ENCODE data around the gene SLC25A31.
A peak's percentile ranks its signal among the peaks of the same experiment; 100 is the strongest.

The SLC25A31 gene

GRCh38 chr4:127730142-127730913 lies at the start of gene SLC25A31:
Gene SLC25A31, plus strand, starts transcription at chr4:127730400. Its CDS starts 146 bp downstream, at chr4:127730546.
- no peak for DNase-seq (ENCODE audit: extremely low read depth, low read depth)
- no peak within 1 kb of the TSS for H3K4me3 ChIP-seq (replicated peaks; ENCODE audit: low read depth, low read length)
- no peak for TF ChIP-seq CTCF (IDR thresholded peaks at IDR 0.05; ENCODE audit: low read depth, low read length, missing control alignments)

- no peak for DNase-seq (ENCODE audit: extremely low read depth, low read depth)
Measured at GRCh38 chr4:127685292-127685691, 44.9 kb upstream of the SLC25A31 start.

GRCh38 chr4:127686658-127687057 lies 43.5 kb upstream of the SLC25A31 start:
- H3K4me3 ChIP-seq (replicated peaks; ENCODE audit: low read depth, low read length) = no peak overlapping the region
- no peak for DNase-seq (ENCODE audit: extremely low read depth, low read depth)
- TF ChIP-seq CTCF (IDR thresholded peaks at IDR 0.05; ENCODE audit: low read depth, low read length, missing control alignments) = no peak

More at GRCh38 chr4:127685292-127685691, 44.9 kb upstream of the SLC25A31 start:
- H3K4me3 ChIP-seq (replicated peaks; ENCODE audit: low read depth, low read length) = no peak overlapping the region
- TF ChIP-seq CTCF (IDR thresholded peaks at IDR 0.05; ENCODE audit: low read depth, low read length, missing control alignments) = no peak

- no peak for DNase-seq (ENCODE audit: extremely low read depth, low read depth)
- no peak for TF ChIP-seq CTCF (IDR thresholded peaks at IDR 0.05; ENCODE audit: low read depth, low read length, missing control alignments)
- H3K4me3 ChIP-seq (replicated peaks; ENCODE audit: low read depth, low read length) = no peak overlapping the region
Measured at GRCh38 chr4:127687580-127687979, 42.6 kb upstream of the SLC25A31 start.

GRCh38 chr4:127698789-127699200 lies 31.4 kb upstream of the SLC25A31 start:
- TF ChIP-seq CTCF (IDR thresholded peaks at IDR 0.05; ENCODE audit: low read depth, low read length, missing control alignments) = no peak
- H3K4me3 ChIP-seq (replicated peaks; ENCODE audit: low read depth, low read length) = no peak overlapping the region
- DNase-seq (ENCODE audit: extremely low read depth, low read depth) = no peak

- H3K4me3 ChIP-seq (replicated peaks; ENCODE audit: low read depth, low read length) = no peak overlapping the region
- DNase-seq (ENCODE audit: extremely low read depth, low read depth) = peak; percentile 66
- TF ChIP-seq CTCF (IDR thresholded peaks at IDR 0.05; ENCODE audit: low read depth, low read length, missing control alignments) = no peak
Measured at GRCh38 chr4:127708985-127709384, 21.2 kb upstream of the SLC25A31 start.

Measured in HFF-Myc (cell line).